ENCODE measurements around the gene EPB41L3. TPM values are rescaled to one million over a fixed set of nuclear protein-coding genes. Genes with fewer than 3 reads are reported as not detected.

Gene EPB41L3
- total RNA-seq, 1 donor from 2014 or later = 16.8 TPM

- Mint-ChIP-seq H3K9me3 (ENCODE audit: unreplicated experiment) (no peaks in the 10 kb centered on the region), H3K4me1 (ENCODE audit: unreplicated experiment) (peaks cover 5% of the 10 kb centered on the region), H3K27ac (ENCODE audit: unreplicated experiment) (no peak overlapping the region), H3K36me3 (ENCODE audit: low read depth, unreplicated experiment) (no peaks in the 10 kb centered on the region), H3K27me3 (ENCODE audit: unreplicated experiment) (no peaks in the 10 kb centered on the region), H3K4me3 (ENCODE audit: unreplicated experiment) (no peak overlapping the region)
- TF ChIP-seq CTCF (IDR thresholded peaks at IDR 0.05; ENCODE audit: unreplicated experiment) = no peak
- DNase-seq (ENCODE audit: low spot score) = no peak
These were observed 5.3 kb downstream of the EPB41L3 start for GRCh38 chr18:5538544-5538943.

- Mint-ChIP-seq H3K27ac (ENCODE audit: unreplicated experiment) (no peak overlapping the region), H3K27me3 (ENCODE audit: unreplicated experiment) (no peaks in the 10 kb centered on the region), H3K4me3 (ENCODE audit: unreplicated experiment) (no peak overlapping the region), H3K36me3 (ENCODE audit: low read depth, unreplicated experiment) (no peaks in the 10 kb centered on the region), H3K9me3 (ENCODE audit: unreplicated experiment) (no peaks in the 10 kb centered on the region), H3K4me1 (ENCODE audit: unreplicated experiment) (peaks cover 5% of the 10 kb centered on the region)
- no peak for DNase-seq (ENCODE audit: low spot score)
- no peak for TF ChIP-seq CTCF (IDR thresholded peaks at IDR 0.05; ENCODE audit: unreplicated experiment)
These were observed 5.9 kb downstream of the EPB41L3 start for GRCh38 chr18:5537860-5538259.

GRCh38 chr18:5534845-5535244 lies 9.0 kb downstream of the EPB41L3 start:
- Mint-ChIP-seq H3K4me1 (ENCODE audit: unreplicated experiment) (no peaks in the 10 kb centered on the region), H3K9me3 (ENCODE audit: unreplicated experiment) (no peaks in the 10 kb centered on the region), H3K4me3 (ENCODE audit: unreplicated experiment) (no peak overlapping the region), H3K27me3 (ENCODE audit: unreplicated experiment) (no peaks in the 10 kb centered on the region), H3K36me3 (ENCODE audit: low read depth, unreplicated experiment) (no peaks in the 10 kb centered on the region), H3K27ac (ENCODE audit: unreplicated experiment) (no peak overlapping the region)
- no peak for TF ChIP-seq CTCF (IDR thresholded peaks at IDR 0.05; ENCODE audit: unreplicated experiment)
- no peak for DNase-seq (ENCODE audit: low spot score)

GRCh38 chr18:5532066-5532465 lies 11.7 kb downstream of the EPB41L3 start:
- Mint-ChIP-seq H3K36me3 (ENCODE audit: low read depth, unreplicated experiment) (no peaks in the 10 kb centered on the region), H3K4me3 (ENCODE audit: unreplicated experiment) (no peak overlapping the region), H3K27me3 (ENCODE audit: unreplicated experiment) (no peaks in the 10 kb centered on the region), H3K9me3 (ENCODE audit: unreplicated experiment) (no peaks in the 10 kb centered on the region), H3K27ac (ENCODE audit: unreplicated experiment) (no peak overlapping the region), H3K4me1 (ENCODE audit: unreplicated experiment) (no peaks in the 10 kb centered on the region)
- TF ChIP-seq CTCF (IDR thresholded peaks at IDR 0.05; ENCODE audit: unreplicated experiment) = no peak
- no peak for DNase-seq (ENCODE audit: low spot score)

GRCh38 chr18:5530629-5531178 lies 13.1 kb downstream of the EPB41L3 start:
- H3K4me3 Mint-ChIP-seq (ENCODE audit: unreplicated experiment) = no peak overlapping the region
- no peak overlapping the region for H3K27ac Mint-ChIP-seq (ENCODE audit: unreplicated experiment)

More at GRCh38 chr18:5530629-5531178, 13.1 kb downstream of the EPB41L3 start:
- no peaks in the 10 kb centered on the region for H3K9me3 Mint-ChIP-seq (ENCODE audit: unreplicated experiment)
- TF ChIP-seq CTCF (IDR thresholded peaks at IDR 0.05; ENCODE audit: unreplicated experiment) = no peak
- no peaks in the 10 kb centered on the region for H3K4me1 Mint-ChIP-seq (ENCODE audit: unreplicated experiment)
- DNase-seq (ENCODE audit: low spot score) = no peak
- H3K27me3 Mint-ChIP-seq (ENCODE audit: unreplicated experiment) = no peaks in the 10 kb centered on the region
- H3K36me3 Mint-ChIP-seq (ENCODE audit: low read depth, unreplicated experiment) = no peaks in the 10 kb centered on the region
